Sigmoid colon (tissue), 4 donors: ENCODE measurements around the gene SERF2.

Experiments
- EP300 ChIP-seq, 4 donors: sonication (generic); formaldehyde crosslinking; IDR thresholded peaks; one replicate each; pipeline ENCODE4 v1.6.1; 2017; ENCODE audit warnings: antibody characterized with exemption in 4 of 4
- POLR2A ChIP-seq, 2 donors: fragments of 450-650 bp; IDR thresholded peaks; one replicate each; pipeline ENCODE4 v1.6.1; 2016; ENCODE audit warnings: antibody characterized with exemption in 2 of 2, mild to moderate bottlenecking in 2 of 2, moderate library complexity in 2 of 2
- POLR2AphosphoS5 ChIP-seq, 4 donors: sonication (generic); formaldehyde crosslinking; IDR thresholded peaks; one replicate each; pipeline ENCODE4 v1.6.1; 2017; ENCODE audit warnings: antibody characterized with exemption in 4 of 4
- TF ChIP-seq, protein P1 (sequence below), 4 experiments: fragments of 450-650 bp in 3 of 4; fragments of 200-600 bp in 1 of 4; IDR thresholded peaks; one replicate each; pipeline ENCODE4 v1.5.1; 2016 to 2019; ENCODE audit warnings: antibody characterized with exemption in 4 of 4, mild to moderate bottlenecking in 3 of 4, moderate library complexity in 2 of 4

- TF ChIP-seq POLR2A (IDR thresholded peaks at IDR 0.05) (peak in 1 of 2 donors; percentile 64), POLR2AphosphoS5 (IDR thresholded peaks at IDR 0.05) (peak in 3 of 4 donors; percentile 34 to 60 (median 44)), EP300 (IDR thresholded peaks at IDR 0.05) (no peak)
- TF ChIP-seq, protein P1, sequence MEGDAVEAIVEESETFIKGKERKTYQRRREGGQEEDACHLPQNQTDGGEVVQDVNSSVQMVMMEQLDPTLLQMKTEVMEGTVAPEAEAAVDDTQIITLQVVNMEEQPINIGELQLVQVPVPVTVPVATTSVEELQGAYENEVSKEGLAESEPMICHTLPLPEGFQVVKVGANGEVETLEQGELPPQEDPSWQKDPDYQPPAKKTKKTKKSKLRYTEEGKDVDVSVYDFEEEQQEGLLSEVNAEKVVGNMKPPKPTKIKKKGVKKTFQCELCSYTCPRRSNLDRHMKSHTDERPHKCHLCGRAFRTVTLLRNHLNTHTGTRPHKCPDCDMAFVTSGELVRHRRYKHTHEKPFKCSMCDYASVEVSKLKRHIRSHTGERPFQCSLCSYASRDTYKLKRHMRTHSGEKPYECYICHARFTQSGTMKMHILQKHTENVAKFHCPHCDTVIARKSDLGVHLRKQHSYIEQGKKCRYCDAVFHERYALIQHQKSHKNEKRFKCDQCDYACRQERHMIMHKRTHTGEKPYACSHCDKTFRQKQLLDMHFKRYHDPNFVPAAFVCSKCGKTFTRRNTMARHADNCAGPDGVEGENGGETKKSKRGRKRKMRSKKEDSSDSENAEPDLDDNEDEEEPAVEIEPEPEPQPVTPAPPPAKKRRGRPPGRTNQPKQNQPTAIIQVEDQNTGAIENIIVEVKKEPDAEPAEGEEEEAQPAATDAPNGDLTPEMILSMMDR (IDR thresholded peaks at IDR 0.05): no peak
These were observed 15.3 kb upstream of the SERF2 start, which contains the start of gene ELL3 for GRCh38 chr15:43776718-43777266.
